Vagina (tissue), 2 donors: Measurements from ENCODE around the gene EFNA3. TPM values are rescaled to one million over a fixed set of nuclear protein-coding genes. Genes with fewer than 3 reads are reported as not detected.
A peak's percentile ranks its signal among the peaks of the same experiment; 100 is the strongest.

ENCODE experiments used
- DNase-seq, 2 donors: peaks; one replicate each; pipeline ENCODE4 v3.0.0-alpha.2; 2017; ENCODE audit errors: extremely low spot score in 2 of 2
- H3K27ac ChIP-seq: fragments of 200-600 bp; sonication (generic); one replicate; pipeline ENCODE4 v1.5.1; 2019
- H3K27me3 ChIP-seq: fragments of 200-600 bp; sonication (generic); one replicate; pipeline ENCODE4 v1.5.1; 2019
- H3K36me3 ChIP-seq, 2 donors: fragments of 200-600 bp; sonication (generic); one replicate each; pipeline ENCODE4 v1.5.1; 2017 to 2019
- H3K4me1 ChIP-seq: fragments of 200-600 bp; sonication (generic); one replicate; pipeline ENCODE4 v1.5.1; 2019
- H3K4me3 ChIP-seq, 2 donors: fragments of 200-600 bp; sonication (generic); 1 replicate in 1 of 2; 2 replicates in 1 of 2; pipeline ENCODE4 v1.5.1; 2016 to 2019
- H3K9me3 ChIP-seq: fragments of 200-600 bp; sonication (generic); one replicate; pipeline ENCODE4 v1.5.1; 2019
- POLR2A ChIP-seq, 2 donors: fragments of 450-650 bp; IDR thresholded peaks; one replicate each; pipeline ENCODE4 v1.6.1; 2017; ENCODE audit warnings: antibody characterized with exemption in 2 of 2, mild to moderate bottlenecking in 2 of 2, moderate library complexity in 2 of 2
- POLR2AphosphoS5 ChIP-seq, 2 donors: sonication (generic); formaldehyde crosslinking; IDR thresholded peaks; one replicate each; pipeline ENCODE4 v1.9.0; 2017; ENCODE audit warnings: antibody characterized with exemption in 2 of 2, mild to moderate bottlenecking in 2 of 2, low read depth in 1 of 2; ENCODE audit not compliant: insufficient read depth in 1 of 2
- intact Hi-C: fragments of 100-400 bp; cut with DNase I; formaldehyde crosslinking; loops from one replicate; pipeline ENCODE4 v1.15.1; 2023
- total RNA-seq: library from RNA; depleted of rRNA; stranded (reverse); fragments of >200 nt; gene quantifications from one replicate; pipeline ENCODE4 v1.2.3, GENCODE V29; 2016
- TF ChIP-seq, protein P1 (sequence below), 3 experiments: fragments of 450-650 bp in 2 of 3; fragments of 200-600 bp in 1 of 3; sonication (generic) in 1 of 3; IDR thresholded peaks; one replicate each; pipeline ENCODE4 v1.5.1; 2017 to 2019; ENCODE audit warnings: antibody characterized with exemption in 3 of 3, mild to moderate bottlenecking in 2 of 3, moderate library complexity in 2 of 3

The EFNA3 gene
- total RNA-seq, 1 donor from 2014 or later: 22.3 TPM

GRCh38 chr1:155043301-155043702 lies 35.3 kb upstream of the EFNA3 start:
- intact Hi-C loops: no loop called here
- no peaks in the 10 kb centered on the region for H3K9me3 ChIP-seq
- TF ChIP-seq, protein P1, sequence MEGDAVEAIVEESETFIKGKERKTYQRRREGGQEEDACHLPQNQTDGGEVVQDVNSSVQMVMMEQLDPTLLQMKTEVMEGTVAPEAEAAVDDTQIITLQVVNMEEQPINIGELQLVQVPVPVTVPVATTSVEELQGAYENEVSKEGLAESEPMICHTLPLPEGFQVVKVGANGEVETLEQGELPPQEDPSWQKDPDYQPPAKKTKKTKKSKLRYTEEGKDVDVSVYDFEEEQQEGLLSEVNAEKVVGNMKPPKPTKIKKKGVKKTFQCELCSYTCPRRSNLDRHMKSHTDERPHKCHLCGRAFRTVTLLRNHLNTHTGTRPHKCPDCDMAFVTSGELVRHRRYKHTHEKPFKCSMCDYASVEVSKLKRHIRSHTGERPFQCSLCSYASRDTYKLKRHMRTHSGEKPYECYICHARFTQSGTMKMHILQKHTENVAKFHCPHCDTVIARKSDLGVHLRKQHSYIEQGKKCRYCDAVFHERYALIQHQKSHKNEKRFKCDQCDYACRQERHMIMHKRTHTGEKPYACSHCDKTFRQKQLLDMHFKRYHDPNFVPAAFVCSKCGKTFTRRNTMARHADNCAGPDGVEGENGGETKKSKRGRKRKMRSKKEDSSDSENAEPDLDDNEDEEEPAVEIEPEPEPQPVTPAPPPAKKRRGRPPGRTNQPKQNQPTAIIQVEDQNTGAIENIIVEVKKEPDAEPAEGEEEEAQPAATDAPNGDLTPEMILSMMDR (IDR thresholded peaks at IDR 0.05): no peak
- TF ChIP-seq POLR2AphosphoS5 (IDR thresholded peaks at IDR 0.05; ENCODE audit: insufficient read depth in 1 of 2, low read depth in 1 of 2) (no peak), POLR2A (IDR thresholded peaks at IDR 0.05) (no peak)
- no peak overlapping the region for H3K27ac ChIP-seq
- no peaks in the 10 kb centered on the region for H3K27me3 ChIP-seq
- H3K4me1 ChIP-seq: peaks cover 21% of the 10 kb centered on the region
- no peak overlapping the region for H3K4me3 ChIP-seq
- DNase-seq: no peak
- H3K36me3 ChIP-seq: no peaks in the 10 kb centered on the region

- intact Hi-C loops: no loop called here
- no peaks in the 10 kb centered on the region for H3K36me3 ChIP-seq
Observed at GRCh38 chr1:155043793-155044192, 34.8 kb upstream of the EFNA3 start.

DNA sequence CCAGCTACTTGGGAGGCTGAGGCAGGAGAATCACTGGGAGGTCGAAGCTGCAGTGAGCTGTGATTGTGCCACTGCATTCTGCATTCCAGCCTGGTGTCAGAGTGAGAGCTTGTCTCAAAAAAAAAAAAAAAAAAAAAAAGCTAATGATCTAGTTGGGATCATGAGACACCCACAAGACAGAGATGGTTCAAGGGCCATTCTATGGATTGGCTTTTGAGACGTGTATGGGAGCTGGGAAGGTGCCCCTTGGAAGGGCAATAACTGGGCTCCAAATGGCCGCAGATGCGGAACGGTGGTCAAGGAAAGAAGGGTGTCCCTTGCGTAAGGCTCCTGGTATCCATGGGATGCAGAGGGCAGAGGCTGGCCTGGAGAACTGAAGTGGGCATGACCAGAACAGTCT lies 34.3 kb upstream of the EFNA3 start:
- Histone ChIP-seq H3K4me1 (peaks cover 22% of the 10 kb centered on the region), H3K9me3 (no peaks in the 10 kb centered on the region), H3K27me3 (no peaks in the 10 kb centered on the region), H3K36me3 (no peaks in the 10 kb centered on the region), H3K4me3 (no peak overlapping the region), H3K27ac (no peak overlapping the region)
- intact Hi-C loops: no loop called here
- TF ChIP-seq POLR2A (IDR thresholded peaks at IDR 0.05) (no peak), POLR2AphosphoS5 (IDR thresholded peaks at IDR 0.05; ENCODE audit: insufficient read depth in 1 of 2, low read depth in 1 of 2) (no peak)
- TF ChIP-seq, protein P1 (IDR thresholded peaks at IDR 0.05): no peak
- no peak for DNase-seq

More at GRCh38 chr1:155043793-155044192, 34.8 kb upstream of the EFNA3 start:
- Histone ChIP-seq H3K4me1 (peaks cover 22% of the 10 kb centered on the region), H3K27ac (no peak overlapping the region), H3K4me3 (no peak overlapping the region), H3K9me3 (no peaks in the 10 kb centered on the region), H3K27me3 (no peaks in the 10 kb centered on the region)
- TF ChIP-seq, protein P1 (IDR thresholded peaks at IDR 0.05): no peak
- TF ChIP-seq POLR2A (IDR thresholded peaks at IDR 0.05): no peak
- no peak for TF ChIP-seq POLR2AphosphoS5 (IDR thresholded peaks at IDR 0.05; ENCODE audit: insufficient read depth in 1 of 2, low read depth in 1 of 2)
- DNase-seq: no peak

GRCh38 chr1:155044812-155045657 lies 33.6 kb upstream of the EFNA3 start:
- Histone ChIP-seq H3K27ac (no peak overlapping the region), H3K4me1 (peaks cover 25% of the 10 kb centered on the region), H3K4me3 (no peak overlapping the region), H3K27me3 (no peaks in the 10 kb centered on the region), H3K9me3 (no peaks in the 10 kb centered on the region), H3K36me3 (no peaks in the 10 kb centered on the region)
- intact Hi-C loops: loop anchor here (5.0 kb wide), 1 partner anchor 42 kb away; no protein-coding TSS in a partner anchor
- no peak for DNase-seq
- peak in 1 of 2 donors; percentile 72 for TF ChIP-seq POLR2AphosphoS5 (IDR thresholded peaks at IDR 0.05; ENCODE audit: insufficient read depth in 1 of 2, low read depth in 1 of 2)
- no peak for TF ChIP-seq POLR2A (IDR thresholded peaks at IDR 0.05)
- TF ChIP-seq, protein P1 (IDR thresholded peaks at IDR 0.05): peak in 2 of 3 experiments; percentile 51 to 55
